ENCODE data around the gene CDC27.

CDC27 gene

DNA sequence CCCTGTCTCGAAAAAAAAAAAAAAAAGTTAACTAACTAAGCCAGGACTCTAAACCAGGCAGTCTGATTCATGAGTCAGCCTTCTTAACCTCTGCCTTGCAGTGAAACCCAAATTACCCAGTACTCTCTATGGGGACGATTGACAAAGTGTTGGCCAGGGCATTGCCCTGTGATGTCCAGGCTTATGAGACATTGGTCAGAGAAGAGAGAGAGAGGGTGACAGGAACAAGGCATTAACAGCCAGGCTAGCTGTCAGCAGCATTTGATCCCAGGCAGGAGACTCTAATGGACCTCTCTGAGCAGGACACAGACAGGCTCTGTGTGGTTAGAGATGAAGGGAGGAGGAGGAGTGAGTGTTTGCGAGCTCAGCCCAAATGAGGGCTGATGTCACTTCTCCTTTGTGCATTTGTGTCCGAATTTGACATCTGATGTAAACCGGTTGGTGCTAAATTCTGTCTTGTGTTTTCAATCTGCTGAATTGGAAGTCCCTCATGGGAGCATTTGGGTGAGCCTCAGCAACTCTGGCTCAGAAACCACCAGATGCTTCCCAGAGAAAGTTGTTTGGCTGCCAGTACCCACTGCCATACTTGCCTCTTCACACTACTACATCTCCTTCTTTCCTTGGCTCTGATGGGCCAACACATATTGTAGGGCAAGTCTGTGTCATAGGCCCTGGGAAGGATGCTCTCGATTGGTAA lies 15.8 kb upstream of the CDC27 start:
- H3K27me3 Mint-ChIP-seq (ENCODE audit: low read depth) = peaks cover 5% of the 10 kb centered on the region
- peak overlapping the region in 2 of 3 experiments; percentile 4 to 24 for H3K4me3 Mint-ChIP-seq
- H3K9me3 Mint-ChIP-seq = peaks cover 6% of the 10 kb centered on the region
- peaks cover 60% of the 10 kb centered on the region for H3K4me1 Mint-ChIP-seq
- peak overlapping the region; percentile 71 to 90 (median 77) for H3K27ac Mint-ChIP-seq
- H3K36me3 Mint-ChIP-seq (ENCODE audit: low read depth) = no peaks in the 10 kb centered on the region
- TF ChIP-seq, protein P1, sequence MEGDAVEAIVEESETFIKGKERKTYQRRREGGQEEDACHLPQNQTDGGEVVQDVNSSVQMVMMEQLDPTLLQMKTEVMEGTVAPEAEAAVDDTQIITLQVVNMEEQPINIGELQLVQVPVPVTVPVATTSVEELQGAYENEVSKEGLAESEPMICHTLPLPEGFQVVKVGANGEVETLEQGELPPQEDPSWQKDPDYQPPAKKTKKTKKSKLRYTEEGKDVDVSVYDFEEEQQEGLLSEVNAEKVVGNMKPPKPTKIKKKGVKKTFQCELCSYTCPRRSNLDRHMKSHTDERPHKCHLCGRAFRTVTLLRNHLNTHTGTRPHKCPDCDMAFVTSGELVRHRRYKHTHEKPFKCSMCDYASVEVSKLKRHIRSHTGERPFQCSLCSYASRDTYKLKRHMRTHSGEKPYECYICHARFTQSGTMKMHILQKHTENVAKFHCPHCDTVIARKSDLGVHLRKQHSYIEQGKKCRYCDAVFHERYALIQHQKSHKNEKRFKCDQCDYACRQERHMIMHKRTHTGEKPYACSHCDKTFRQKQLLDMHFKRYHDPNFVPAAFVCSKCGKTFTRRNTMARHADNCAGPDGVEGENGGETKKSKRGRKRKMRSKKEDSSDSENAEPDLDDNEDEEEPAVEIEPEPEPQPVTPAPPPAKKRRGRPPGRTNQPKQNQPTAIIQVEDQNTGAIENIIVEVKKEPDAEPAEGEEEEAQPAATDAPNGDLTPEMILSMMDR (IDR thresholded peaks at IDR 0.05; ENCODE audit: unreplicated experiment in 3 of 3) = no peak

DNA sequence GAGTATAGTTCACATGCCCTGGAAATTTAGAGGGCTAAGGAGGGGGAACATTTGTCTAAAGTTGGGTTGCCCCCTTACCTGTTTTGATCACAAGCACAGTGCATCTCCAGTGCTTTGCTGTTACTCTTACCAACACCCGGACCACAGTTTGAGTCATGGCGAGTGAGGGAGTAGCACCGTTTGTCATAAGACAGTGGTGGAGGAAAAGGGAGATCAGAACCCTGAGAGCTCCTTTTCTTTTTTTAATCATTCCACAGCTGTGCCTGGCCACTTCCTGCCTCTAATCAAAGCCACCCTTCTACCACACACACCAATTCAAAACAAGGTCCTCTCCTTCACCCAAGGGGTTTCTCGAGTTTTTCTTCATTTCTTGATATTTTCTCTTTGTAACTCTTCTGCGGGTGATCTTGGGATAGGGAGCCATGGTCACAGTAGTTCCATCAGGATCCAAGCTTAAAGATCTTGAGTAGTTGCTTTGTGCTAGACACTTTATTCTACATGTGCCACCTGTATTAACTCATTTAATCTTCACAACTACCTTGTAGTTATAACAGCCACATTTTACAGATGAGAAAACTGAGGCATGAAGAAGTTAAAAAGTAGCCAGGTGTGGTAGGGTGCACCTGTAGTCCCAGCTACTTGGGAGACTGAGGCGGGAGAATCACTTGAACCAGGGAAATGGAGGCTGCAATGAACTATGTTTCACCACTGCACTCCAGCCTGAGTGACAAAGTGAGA lies 15.1 kb upstream of the CDC27 start:
- H3K27me3 Mint-ChIP-seq (ENCODE audit: low read depth) = peaks cover 5% of the 10 kb centered on the region
- H3K9me3 Mint-ChIP-seq = peaks cover 6% of the 10 kb centered on the region
- peaks cover 55% of the 10 kb centered on the region for H3K4me1 Mint-ChIP-seq
- no peaks in the 10 kb centered on the region for H3K36me3 Mint-ChIP-seq (ENCODE audit: low read depth)
- TF ChIP-seq, protein P1 (IDR thresholded peaks at IDR 0.05; ENCODE audit: unreplicated experiment in 3 of 3) = no peak
- H3K27ac Mint-ChIP-seq = peak overlapping the region; percentile 71 to 90 (median 77)
- H3K4me3 Mint-ChIP-seq = no peak overlapping the region

DNA sequence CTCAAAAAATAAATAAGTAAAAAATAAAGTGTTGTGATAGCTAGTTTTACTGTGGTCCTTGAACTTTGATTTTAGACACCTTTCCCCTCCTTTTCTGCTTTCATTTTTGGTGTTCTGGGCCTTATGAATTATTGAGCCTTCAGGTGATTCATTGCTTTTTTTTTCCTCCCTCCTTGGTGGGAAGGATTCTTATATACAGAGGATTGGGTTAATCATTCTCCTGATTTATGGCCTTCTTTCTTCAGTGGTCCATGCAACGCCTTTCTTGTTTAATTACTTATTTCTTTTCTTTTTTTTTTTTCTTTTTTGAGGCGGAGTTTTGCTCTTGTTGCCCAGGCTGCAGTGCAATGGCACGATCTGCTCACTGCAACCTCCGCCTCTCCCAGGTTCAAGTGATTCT lies 12.1 kb upstream of the CDC27 start:
- no peaks in the 10 kb centered on the region for H3K36me3 Mint-ChIP-seq (ENCODE audit: low read depth)
- TF ChIP-seq, protein P1 (IDR thresholded peaks at IDR 0.05; ENCODE audit: unreplicated experiment in 3 of 3) = no peak
- peak overlapping the region; percentile 8 to 20 (median 12) for H3K4me3 Mint-ChIP-seq
- H3K27ac Mint-ChIP-seq = peak overlapping the region; percentile 93 to 98 (median 95)
- H3K27me3 Mint-ChIP-seq (ENCODE audit: low read depth) = peaks cover 5% of the 10 kb centered on the region
- peaks cover 49% of the 10 kb centered on the region for H3K4me1 Mint-ChIP-seq
- H3K9me3 Mint-ChIP-seq = peaks cover 6% of the 10 kb centered on the region

DNA sequence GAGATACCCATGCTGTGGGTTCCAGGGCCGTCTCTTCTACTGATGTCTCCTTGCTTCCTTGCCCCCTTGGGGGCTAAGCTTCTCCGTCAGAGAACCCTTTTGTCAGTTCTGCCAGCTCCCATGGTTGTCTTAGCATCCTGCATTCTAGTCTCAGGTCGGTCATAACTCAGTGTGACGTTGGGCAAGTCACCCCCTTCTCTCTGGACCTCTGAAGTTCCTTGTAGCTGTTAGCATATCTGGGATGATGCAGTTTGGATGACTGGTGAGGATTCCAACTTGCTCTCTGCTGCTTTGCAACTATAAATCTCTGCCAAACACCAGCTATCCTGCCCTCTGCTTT lies 11.2 kb upstream of the CDC27 start:
- TF ChIP-seq, protein P1 (IDR thresholded peaks at IDR 0.05; ENCODE audit: unreplicated experiment in 3 of 3) = no peak
- H3K27me3 Mint-ChIP-seq (ENCODE audit: low read depth) = peaks cover 5% of the 10 kb centered on the region

DNA sequence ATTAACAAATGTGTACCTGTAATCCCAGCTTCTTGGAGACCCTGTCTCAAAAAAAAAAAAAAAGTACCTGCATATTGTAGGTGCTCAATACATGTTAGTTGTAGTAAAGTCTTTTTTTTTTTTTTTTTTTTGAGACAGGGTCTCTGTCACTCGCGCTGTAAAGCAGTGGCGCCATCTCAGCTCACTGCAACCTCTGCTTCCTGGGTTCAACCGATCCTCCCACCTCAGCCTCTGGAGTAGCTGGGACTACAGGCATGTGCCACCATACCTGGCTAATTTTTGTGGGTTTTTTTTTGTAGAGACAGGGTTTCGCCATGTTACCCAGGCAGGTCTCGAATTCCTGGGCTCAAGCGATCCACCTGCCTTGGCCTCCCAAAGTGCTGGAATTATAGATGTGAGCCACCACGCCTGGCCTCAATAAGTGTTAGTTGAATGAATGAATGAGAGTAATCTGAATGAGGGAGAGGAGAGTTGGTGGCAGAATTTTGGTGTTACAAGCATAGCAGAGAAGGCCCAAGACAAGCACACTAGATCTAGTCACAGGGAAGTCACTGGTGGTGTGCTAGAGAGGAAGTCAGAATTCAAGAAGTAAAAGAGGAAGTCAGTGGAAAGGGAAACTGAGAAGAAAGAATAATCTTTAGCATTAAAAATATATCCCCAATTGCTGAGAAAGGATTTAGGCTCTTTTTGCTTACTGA lies 10.7 kb upstream of the CDC27 start:
- Mint-ChIP-seq H3K4me3 (no peak overlapping the region), H3K27me3 (ENCODE audit: low read depth) (peaks cover 5% of the 10 kb centered on the region), H3K36me3 (ENCODE audit: low read depth) (no peaks in the 10 kb centered on the region), H3K4me1 (peaks cover 35% of the 10 kb centered on the region), H3K27ac (peak overlapping the region; percentile 63 to 98 (median 95)), H3K9me3 (peaks cover 10% of the 10 kb centered on the region)
- TF ChIP-seq, protein P1 (IDR thresholded peaks at IDR 0.05; ENCODE audit: unreplicated experiment in 3 of 3) = no peak

More for the DNA sequence above, 11.2 kb upstream of the CDC27 start:
- H3K27ac Mint-ChIP-seq = peak overlapping the region; percentile 63 to 98 (median 95)
- H3K9me3 Mint-ChIP-seq = peaks cover 10% of the 10 kb centered on the region
- no peaks in the 10 kb centered on the region for H3K36me3 Mint-ChIP-seq (ENCODE audit: low read depth)
- peaks cover 40% of the 10 kb centered on the region for H3K4me1 Mint-ChIP-seq
- H3K4me3 Mint-ChIP-seq = no peak overlapping the region
